ENCODE results near the gene HDAC9. TPM values are rescaled to one million over a fixed set of nuclear protein-coding genes. Genes with fewer than 3 reads are reported as not detected.

Gene HDAC9
- total and polyA plus RNA-seq, 8 donors, result 1.3 to 12.3 (median 3.5) TPM

- 82 to 91% methylated on average over 7 of the region's 7 CpGs for WGBS, 2 donors
- intact Hi-C loops (cut with DNase I), result no loop called here
- H3K27me3 ChIP-seq, result no peaks in the 10 kb centered on the region
- no peak for FAIRE-seq
- TF ChIP-seq CTCF (IDR thresholded peaks at IDR 0.05), result no peak
- peaks cover 0 to 7% (median 0%) of the 10 kb centered on the region in 3 donors for H3K4me1 ChIP-seq
- no peaks in the 10 kb centered on the region for H3K36me3 ChIP-seq
- H3K27ac ChIP-seq, result no peak overlapping the region
- H3K4me3 ChIP-seq, result no peak overlapping the region
- ATAC-seq, result no peak
- DNase-seq, result no peak
- H3K9me3 ChIP-seq, result no peaks in the 10 kb centered on the region
Measured at GRCh38 chr7:18566829-18567228, 71.3 kb downstream of the HDAC9 start.

GRCh38 chr7:18570441-18570840 is 74.9 kb downstream of the HDAC9 start:
- H3K27ac ChIP-seq, result no peak overlapping the region
- no peaks in the 10 kb centered on the region for H3K9me3 ChIP-seq
- no peak for TF ChIP-seq CTCF (IDR thresholded peaks at IDR 0.05)
- ATAC-seq, result peak in 2 of 4 donors; percentile 38 to 48
- no peak for FAIRE-seq
- H3K36me3 ChIP-seq, result no peaks in the 10 kb centered on the region
- 38% methylated on average over 3 of the region's 3 CpGs for WGBS, 2 donors
- H3K27me3 ChIP-seq, result no peaks in the 10 kb centered on the region
- peaks cover 0 to 7% (median 0%) of the 10 kb centered on the region in 3 donors for H3K4me1 ChIP-seq
- no peak overlapping the region for H3K4me3 ChIP-seq
- intact Hi-C loops (cut with DNase I), result loop anchor here in 2 of 3 donors (5.0 to 10.0 kb wide), 2 partner anchors 213 to 216 kb away; no protein-coding TSS in a partner anchor
- no peak for DNase-seq

- peak in 2 of 4 donors; percentile 7 to 10 for TF ChIP-seq CTCF (IDR thresholded peaks at IDR 0.05)
- 51 to 53% methylated on average over 3 of the region's 3 CpGs for WGBS, 2 donors
- H3K36me3 ChIP-seq, result no peaks in the 10 kb centered on the region
- no peaks in the 10 kb centered on the region for H3K9me3 ChIP-seq
- ATAC-seq, result peak in 3 of 4 donors; percentile 65 to 77 (median 73)
- DNase-seq, result no peak
- no peak overlapping the region for H3K4me3 ChIP-seq
- no peaks in the 10 kb centered on the region for H3K27me3 ChIP-seq
- intact Hi-C loops (cut with DNase I), result loop anchor here in 2 of 3 donors (5.0 to 10.0 kb wide), 2 partner anchors 214 to 216 kb away; no protein-coding TSS in a partner anchor
- H3K4me1 ChIP-seq, result peaks cover 0 to 7% (median 0%) of the 10 kb centered on the region in 3 donors
- FAIRE-seq, result peak; percentile 89
- H3K27ac ChIP-seq, result no peak overlapping the region
Measured at GRCh38 chr7:18570890-18571478, 75.4 kb downstream of the HDAC9 start.

GRCh38 chr7:18572154-18572553 is 76.6 kb downstream of the HDAC9 start:
- ATAC-seq (no peak), DNase-seq (no peak), FAIRE-seq (no peak)
- Histone ChIP-seq H3K4me1 (peaks cover 0 to 7% (median 0%) of the 10 kb centered on the region in 3 donors), H3K4me3 (no peak overlapping the region), H3K27me3 (no peaks in the 10 kb centered on the region), H3K9me3 (no peaks in the 10 kb centered on the region), H3K36me3 (no peaks in the 10 kb centered on the region), H3K27ac (no peak overlapping the region)
- TF ChIP-seq CTCF (IDR thresholded peaks at IDR 0.05), result no peak
- 74 to 85% methylated on average over 4 of the region's 4 CpGs for WGBS, 2 donors
- intact Hi-C loops (cut with DNase I), result loop anchor here in 2 of 3 donors (5.0 to 10.0 kb wide), 2 partner anchors 215 to 217 kb away; no protein-coding TSS in a partner anchor

GRCh38 chr7:18572885-18573284 is 77.3 kb downstream of the HDAC9 start:
- no peak for TF ChIP-seq CTCF (IDR thresholded peaks at IDR 0.05)
- H3K36me3 ChIP-seq, result no peaks in the 10 kb centered on the region
- FAIRE-seq, result no peak
- H3K4me1 ChIP-seq, result peaks cover 0 to 7% (median 0%) of the 10 kb centered on the region in 3 donors
- ATAC-seq, result no peak
- H3K27me3 ChIP-seq, result no peaks in the 10 kb centered on the region
- no peaks in the 10 kb centered on the region for H3K9me3 ChIP-seq
- intact Hi-C loops (cut with DNase I), result loop anchor here in 2 of 3 donors (5.0 to 10.0 kb wide), 2 partner anchors 216 to 218 kb away; no protein-coding TSS in a partner anchor
- DNase-seq, result no peak
- H3K4me3 ChIP-seq, result no peak overlapping the region
- WGBS, 2 donors, result 76 to 83% methylated on average over 1 of the region's 1 CpG
- H3K27ac ChIP-seq, result no peak overlapping the region

Measured in pancreas (tissue), 10 donors.